Islet precursor cell (in vitro differentiated cells): Measurements from ENCODE around the gene CNST.
"Not testable (repeated sequence)": the region's sequence is repeated elsewhere in the genome, so short reads cannot be mapped to it uniquely, and the experiment has no call there.

Experiments
- DNase-seq: peaks from one replicate; pipeline ENCODE4 v3.0.0-alpha.2; 2018

Gene CNST

GRCh38 chr1:246678816-246679793 is 112.8 kb downstream of the CNST start:
- DNase-seq: no peak

- no peak for DNase-seq
These were observed 113.5 kb downstream of the CNST start for GRCh38 chr1:246679794-246680177.

- DNase-seq: no peak
These were observed 113.9 kb downstream of the CNST start for GRCh38 chr1:246680190-246680589.

GRCh38 chr1:246680696-246681130 is 114.5 kb downstream of the CNST start:
- no peak for DNase-seq

GRCh38 chr1:246681900-246682895 is 115.9 kb downstream of the CNST start:
- peak; percentile 72 for DNase-seq

- peak; percentile 69 for DNase-seq
These were observed 117.3 kb downstream of the CNST start for GRCh38 chr1:246683521-246683920.

GRCh38 chr1:246687002-246687401 is 120.7 kb downstream of the CNST start:
- no peak for DNase-seq

- DNase-seq: peak; percentile 75
These were observed 123.3 kb downstream of the CNST start for GRCh38 chr1:246689409-246690008.

GRCh38 chr1:246690100-246690499 is 123.8 kb downstream of the CNST start:
- DNase-seq: no peak

- no peak for DNase-seq
These were observed 125.6 kb downstream of the CNST start for GRCh38 chr1:246691622-246692495.

- DNase-seq: not testable (repeated sequence)
These were observed 128.1 kb downstream of the CNST start for GRCh38 chr1:246694213-246694895.

GRCh38 chr1:246695136-246695535 is 128.9 kb downstream of the CNST start:
- DNase-seq: no peak

GRCh38 chr1:246695666-246696065 is 129.4 kb downstream of the CNST start:
- no peak for DNase-seq

- no peak for DNase-seq
These were observed 132.3 kb downstream of the CNST start for GRCh38 chr1:246698466-246699094.

GRCh38 chr1:246699095-246699735 is 133.0 kb downstream of the CNST start:
- peak; percentile 91 for DNase-seq

GRCh38 chr1:246703581-246703980 is 137.3 kb downstream of the CNST start:
- no peak for DNase-seq

GRCh38 chr1:246705368-246705767 is 139.1 kb downstream of the CNST start:
- DNase-seq: no peak

GRCh38 chr1:246708166-246708565 is 141.9 kb downstream of the CNST start:
- no peak for DNase-seq

GRCh38 chr1:246709196-246709595 is 142.9 kb downstream of the CNST start:
- DNase-seq: no peak

- DNase-seq: no peak
These were observed 143.6 kb downstream of the CNST start for GRCh38 chr1:246709835-246710234.
